ENCODE data around the gene ZC3H10.

DNA sequence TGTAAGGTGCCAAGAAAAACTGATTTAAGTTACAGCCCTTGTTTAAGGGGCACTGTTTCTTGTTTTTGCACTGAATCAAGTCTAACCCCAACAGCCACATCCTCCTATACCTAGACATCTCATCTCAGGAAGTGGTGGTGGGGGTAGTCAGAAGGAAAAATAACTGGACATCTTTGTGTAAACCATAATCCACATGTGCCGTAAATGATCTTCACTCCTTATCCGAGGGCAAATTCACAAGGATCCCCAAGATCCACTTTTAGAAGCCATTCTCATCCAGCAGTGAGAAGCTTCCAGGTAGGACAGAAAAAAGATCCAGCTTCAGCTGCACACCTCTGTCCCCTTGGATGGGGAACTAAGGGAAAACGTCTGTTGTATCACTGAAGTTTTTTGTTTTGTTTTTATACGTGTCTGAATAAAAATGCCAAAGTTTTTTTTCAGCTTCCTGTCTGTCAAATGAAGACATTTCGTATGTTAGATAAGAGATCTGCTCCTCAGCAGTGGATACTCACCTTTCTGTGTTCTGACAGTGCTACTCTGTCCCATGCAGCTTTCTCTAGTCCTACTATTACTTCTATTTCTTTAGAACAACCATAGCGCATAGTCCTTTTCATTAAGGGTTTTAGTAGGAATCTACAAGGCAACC, 14.9 kb upstream of the ZC3H10 start:
- no peak for TF ChIP-seq EZH2 (IDR thresholded peaks at IDR 0.05; ENCODE audit: low read length, unreplicated experiment)
- TF ChIP-seq, protein P1, sequence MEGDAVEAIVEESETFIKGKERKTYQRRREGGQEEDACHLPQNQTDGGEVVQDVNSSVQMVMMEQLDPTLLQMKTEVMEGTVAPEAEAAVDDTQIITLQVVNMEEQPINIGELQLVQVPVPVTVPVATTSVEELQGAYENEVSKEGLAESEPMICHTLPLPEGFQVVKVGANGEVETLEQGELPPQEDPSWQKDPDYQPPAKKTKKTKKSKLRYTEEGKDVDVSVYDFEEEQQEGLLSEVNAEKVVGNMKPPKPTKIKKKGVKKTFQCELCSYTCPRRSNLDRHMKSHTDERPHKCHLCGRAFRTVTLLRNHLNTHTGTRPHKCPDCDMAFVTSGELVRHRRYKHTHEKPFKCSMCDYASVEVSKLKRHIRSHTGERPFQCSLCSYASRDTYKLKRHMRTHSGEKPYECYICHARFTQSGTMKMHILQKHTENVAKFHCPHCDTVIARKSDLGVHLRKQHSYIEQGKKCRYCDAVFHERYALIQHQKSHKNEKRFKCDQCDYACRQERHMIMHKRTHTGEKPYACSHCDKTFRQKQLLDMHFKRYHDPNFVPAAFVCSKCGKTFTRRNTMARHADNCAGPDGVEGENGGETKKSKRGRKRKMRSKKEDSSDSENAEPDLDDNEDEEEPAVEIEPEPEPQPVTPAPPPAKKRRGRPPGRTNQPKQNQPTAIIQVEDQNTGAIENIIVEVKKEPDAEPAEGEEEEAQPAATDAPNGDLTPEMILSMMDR (conservative IDR thresholded peaks at IDR 0.05; ENCODE audit: low read depth, low read length) = no peak
